GM21515 (cell line): ENCODE data around the gene OLFM2.
"Not testable (repeated sequence)": the region's sequence is repeated elsewhere in the genome, so short reads cannot be mapped to it uniquely, and the experiment has no call there.

Experiments
- ATAC-seq: cut with Tn5 transposase; IDR thresholded peaks from one replicate; pipeline ENCODE4 v1.9.1; 2021; ENCODE audit not compliant: unreplicated experiment

OLFM2 gene

DNA sequence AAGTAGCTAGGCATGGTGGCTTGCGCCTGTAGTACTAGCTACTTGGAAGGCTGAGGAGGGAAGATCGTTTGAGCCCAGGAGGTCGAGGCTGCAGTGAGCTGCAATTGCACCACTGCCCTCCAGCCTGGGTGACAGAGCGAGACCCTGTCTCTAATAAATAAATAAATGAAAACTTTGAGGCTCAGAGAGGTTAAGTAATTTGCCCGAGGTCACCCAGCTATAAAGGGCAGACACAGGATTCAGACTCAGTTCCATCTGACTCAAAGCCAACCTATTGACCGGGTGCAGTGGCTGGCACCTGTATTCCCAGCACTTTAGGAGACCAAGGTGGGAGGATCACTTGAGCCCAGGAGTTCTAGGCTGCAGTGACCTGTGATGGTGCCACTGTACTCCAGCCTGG, 7.4 kb upstream of the OLFM2 start:
- ATAC-seq: no peak

DNA sequence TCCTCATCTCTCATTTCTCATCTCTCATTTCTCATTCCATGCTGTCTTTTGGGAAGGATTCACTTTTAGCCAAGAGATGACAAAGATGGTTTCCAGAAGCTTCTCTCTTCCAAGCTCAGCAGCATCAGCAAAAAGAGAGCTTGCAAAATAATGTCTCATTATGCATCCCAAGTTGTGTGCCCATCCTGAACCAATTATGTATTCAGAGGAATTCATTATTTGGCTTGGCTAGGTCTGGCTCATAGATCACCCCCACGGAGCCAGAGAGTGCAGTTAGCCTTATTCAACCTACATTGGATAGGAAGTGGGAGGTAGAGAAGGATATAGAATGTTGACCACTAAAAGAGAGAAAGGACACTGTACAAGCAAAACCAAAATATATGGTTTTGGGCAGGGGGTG, 5.4 kb upstream of the OLFM2 start:
- no peak for ATAC-seq

DNA sequence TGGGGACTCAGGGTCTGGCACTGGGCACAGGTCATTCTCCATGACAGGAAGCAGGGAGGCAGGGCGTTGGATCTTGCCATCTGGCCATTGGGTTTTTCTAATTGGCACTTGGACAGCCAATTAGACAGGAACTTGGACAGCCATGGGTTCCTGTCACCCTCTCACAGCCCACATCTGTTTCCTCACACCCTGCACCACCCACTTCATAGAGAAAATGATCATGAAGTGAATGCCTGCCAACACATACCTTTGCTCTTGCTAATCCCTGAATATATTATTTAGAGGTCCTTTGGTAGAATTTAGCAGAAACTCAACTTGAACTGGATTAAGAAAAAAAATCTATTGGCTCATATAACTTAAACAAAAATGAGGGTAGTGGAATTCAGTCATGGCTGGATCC, 4.9 kb upstream of the OLFM2 start:
- ATAC-seq: no peak

DNA sequence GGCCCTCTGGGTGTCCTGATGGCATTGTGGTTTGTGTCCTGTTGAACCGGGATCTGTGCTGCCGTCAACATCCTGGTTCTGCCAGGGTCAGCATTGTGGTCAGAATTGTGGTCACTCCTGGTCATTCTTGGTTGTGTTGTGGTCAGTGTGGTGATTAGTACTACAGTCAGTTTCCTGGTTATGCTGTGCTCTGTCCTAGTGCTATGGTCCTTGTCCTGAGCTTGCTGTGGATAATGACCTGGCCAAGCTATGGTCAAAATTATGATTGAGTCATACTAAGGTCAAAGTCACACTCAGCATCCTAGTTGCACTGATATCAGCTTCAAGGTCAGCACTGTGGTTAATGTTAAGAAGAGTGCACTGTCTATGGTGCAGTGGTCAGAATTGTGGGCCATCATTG, 4.5 kb upstream of the OLFM2 start:
- ATAC-seq: no peak

DNA sequence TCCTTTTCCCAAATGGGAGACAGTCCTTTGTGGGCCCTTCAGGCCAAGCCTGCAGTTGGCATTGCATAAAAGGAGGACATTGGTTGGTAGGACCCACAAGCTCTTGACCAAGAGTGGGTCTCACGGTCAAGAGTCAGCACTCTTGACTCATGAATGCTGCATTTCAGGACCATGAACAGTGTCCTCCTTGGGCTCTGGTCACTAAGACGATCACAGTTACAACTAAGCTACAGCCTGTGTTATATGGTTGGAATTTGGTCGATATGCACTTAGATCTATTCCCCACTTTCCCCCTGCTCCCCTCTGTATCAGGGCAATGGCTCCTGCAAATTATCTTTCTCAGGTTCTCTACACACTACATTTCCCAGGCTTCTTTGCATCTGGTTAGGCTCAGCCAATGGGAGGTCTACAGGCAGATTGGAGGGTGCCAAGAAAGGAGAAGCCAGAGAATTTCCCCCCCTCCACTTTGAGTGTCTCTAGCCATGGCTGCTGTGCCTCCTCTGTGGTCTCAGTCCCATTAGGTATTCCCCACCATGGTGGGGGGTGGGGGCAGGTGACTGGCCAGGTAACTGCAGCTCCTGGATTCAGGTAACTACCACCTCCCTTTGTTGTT, 3.1 kb upstream of the OLFM2 start:
- no peak for ATAC-seq

DNA sequence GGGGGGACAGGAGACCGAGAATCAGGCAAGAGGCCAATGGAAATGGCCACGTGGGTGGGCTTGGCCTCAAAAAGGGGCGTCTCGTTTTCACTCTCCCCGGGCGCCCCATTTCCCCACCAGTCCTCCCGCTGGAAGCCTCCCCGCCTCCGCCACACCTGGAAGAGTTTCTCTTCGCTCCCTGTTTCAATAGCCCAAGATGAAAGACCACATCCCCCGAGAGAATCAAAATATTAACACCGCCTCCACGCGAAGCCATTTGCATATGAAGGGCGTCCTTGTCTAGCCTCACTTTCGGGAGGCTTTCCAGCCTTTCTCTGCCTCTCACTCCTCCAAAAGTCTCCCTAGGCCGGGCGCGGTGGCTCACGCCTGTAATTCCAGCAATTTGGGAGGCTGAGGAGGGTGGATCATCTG, 691 bp upstream of the OLFM2 start:
- ATAC-seq: no peak

DNA sequence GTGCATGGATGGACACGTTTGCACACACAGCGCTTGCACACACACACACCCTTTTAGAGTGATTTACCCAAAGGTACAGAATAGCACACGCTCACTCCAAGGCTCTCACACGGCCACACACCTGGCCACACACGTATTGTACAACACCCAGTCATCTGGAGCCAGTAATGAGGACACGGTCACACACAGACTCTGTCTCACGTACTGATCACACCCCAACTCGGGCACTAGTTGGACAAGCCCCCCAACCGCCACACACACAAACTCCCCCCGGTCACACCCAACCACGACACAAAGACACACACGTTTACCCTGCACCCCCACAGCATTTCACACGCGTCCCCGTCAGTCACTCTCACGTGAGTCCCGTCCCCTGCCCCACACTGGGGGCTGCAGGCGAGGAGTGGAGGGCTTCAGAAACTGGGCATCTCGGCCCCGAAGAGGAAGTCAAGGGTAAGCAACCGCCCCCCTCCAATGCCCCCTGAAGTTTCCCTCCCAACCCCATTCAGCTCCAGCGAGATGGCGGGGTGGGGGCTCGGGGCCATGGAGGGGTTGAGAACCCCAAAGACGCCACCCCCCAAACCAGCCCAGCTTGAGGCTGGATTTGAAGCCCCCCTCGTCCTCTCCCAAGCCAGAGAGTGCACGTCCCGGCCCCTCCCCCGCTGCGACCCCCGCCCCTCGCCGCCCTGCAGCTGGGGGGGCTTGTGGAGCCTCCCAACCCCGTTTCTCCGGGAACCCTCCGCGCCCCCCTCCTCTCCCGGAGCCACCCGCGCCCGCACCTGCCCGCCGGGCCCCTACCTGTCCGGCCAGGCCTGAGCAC, 599 bp downstream of the OLFM2 start:
- ATAC-seq: no peak

DNA sequence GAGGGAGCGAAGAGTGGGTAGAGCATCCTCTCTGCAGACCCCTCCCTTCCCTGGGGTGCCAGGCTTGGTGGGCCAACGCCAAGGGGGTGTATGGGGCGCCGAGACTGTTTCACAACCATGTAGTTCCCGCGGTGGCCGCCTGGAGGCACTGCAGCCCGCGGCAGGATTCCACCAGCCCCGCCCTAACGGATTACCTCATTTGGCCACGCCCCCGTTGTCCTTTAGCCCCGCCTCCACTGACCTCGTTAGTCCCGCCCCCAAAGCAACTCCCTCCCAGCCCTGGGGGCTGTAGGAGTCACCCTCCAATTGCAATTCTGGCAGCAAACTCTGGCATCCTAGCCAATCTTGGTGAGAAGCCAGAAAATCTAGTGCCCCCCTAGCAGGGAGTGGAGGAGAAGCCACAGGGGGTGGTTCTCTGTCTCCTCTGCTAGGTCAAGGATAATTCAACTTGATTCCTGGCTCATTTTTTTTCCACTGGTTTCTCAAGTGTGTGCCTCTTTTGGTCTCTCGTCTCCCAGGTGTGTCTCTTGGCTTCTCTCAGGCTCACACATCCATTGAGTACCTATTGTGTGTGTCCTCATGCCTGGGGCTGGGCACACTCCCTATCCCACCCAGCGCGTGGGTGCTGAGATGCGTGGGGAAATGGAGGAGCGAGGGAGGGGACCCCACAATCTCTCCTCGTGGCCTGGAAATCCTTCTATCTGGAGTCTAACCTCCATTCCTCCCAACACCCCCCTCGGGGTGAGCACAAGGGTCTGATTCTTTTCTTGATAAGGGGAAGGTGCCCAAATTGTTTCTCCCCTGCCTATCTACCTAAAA, 2.0 kb downstream of the OLFM2 start:
- no peak for ATAC-seq

DNA sequence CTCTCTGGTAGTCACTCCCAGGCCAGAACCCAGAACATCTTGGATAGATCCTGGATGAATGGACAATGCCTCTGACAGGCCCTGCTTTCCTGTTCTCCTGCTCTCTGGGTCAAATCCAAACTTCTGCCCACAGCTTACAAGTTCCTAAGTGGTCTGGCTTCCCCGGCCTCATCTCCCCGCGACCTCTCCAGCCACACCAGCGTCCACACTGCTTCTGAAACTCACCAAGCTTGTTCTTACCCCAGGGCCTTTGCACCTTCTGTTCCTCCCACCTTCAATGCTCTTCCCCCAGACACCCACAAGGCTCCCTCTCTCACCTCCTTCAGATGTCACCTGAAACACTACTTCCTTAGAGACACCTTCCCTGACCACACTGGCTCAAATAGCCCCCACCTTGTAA, 3.5 kb downstream of the OLFM2 start:
- ATAC-seq: no peak

DNA sequence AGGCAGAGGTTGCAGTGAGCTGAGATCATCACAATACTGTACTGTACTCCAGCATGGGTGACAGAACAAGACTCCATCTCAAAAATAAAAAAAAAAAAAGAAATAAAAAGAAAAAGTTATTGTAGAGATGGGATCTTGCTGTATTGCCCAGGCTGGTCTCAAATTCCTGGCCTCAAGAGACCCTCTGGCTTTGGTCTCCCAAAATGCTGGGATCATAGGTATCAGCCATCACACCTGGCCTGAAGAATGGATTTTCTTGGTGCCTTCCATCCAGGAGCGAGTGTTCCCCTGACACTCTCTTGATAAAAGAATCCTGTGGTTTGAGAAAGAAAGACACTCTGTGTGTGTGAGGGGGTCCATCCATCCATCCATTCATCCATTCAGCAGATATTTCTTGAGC, 4.7 kb downstream of the OLFM2 start:
- no peak for ATAC-seq

DNA sequence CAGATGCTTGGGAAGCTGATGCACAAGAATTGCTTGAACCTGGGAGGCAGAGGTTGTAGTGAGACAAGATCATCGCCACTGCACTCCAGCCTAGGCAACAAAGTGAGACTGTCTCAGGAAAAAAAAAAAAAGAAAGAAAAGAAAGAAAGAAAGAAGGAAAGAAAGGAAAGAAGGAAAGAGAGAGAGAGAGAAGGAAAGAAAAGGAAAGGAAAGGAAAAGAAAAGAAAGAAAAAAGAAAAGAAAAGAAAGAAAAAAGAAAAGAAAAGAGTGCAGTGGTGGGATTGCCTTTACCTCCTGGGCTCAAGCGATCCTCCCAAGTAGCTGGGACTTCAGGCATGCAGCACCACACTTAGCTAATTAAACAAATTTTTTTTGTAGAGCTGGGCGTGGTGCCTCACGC, 12.9 kb downstream of the OLFM2 start:
- ATAC-seq: no peak

DNA sequence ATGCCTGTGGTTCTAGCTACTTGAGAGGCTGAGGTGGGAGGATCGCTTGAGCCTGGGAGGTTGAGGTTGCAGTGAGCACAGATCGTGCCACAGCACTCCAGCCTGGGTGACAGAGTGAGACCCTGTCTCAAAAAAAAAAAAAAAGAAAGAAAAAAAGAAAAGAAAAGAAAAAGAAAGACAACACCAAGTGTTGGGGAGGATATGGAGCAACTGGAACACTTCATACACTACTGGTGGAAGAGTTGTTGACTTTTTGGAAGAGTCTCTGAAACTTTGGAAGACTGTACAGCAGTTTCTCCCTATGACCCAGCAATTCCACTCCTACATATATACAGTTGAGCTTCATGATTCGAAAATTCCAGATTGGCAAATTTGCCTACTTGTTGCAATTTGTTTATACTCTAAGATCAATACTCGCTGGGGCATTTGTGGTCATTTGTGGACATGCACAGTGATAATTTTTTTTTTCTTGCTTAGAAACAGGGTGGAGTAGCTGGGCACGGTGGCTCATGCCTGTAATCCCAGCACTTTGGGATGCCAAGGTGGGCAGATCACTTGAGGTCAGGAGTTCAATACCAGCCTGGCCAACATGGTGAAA, 13.4 kb downstream of the OLFM2 start:
- ATAC-seq: not testable (repeated sequence)

DNA sequence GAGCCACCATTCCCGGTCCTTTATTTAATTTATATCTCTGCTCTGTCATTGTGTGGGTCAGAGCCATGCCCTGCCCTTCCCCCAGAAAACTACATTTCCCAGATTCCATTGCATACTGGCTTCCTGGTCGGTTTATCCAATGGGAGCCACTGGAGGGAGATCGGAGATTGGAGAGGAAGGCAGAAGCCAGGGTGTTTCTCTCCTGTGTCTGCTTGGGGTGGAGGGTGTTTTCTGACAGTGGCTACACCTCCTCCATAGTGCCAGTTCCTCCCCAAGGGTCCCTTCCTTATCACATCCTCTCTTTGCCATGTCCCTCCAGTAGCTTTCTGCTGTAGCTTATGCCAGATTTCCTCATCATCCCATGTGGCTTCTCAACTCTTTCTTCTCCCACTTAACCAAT, 19.0 kb downstream of the OLFM2 start:
- no peak for ATAC-seq

DNA sequence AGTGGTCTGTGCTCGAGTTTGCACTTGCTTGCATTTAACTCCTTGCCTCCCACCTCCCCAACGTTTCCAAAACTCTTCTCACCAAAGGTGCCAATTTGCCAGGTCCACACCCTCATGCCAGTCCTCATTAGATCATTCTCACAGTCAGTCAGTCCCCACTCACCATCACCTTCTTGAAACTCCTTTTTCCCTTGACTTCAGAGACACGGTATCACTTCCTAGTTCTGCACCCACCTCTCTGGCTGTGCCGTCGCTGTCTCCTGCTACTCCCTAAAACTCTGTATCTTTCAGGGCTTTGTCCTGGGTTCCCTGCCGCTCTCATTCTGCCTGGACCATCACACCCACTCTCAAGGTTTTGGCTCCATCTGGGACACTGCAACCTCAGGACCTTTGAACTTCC, 19.6 kb downstream of the OLFM2 start:
- no peak for ATAC-seq

DNA sequence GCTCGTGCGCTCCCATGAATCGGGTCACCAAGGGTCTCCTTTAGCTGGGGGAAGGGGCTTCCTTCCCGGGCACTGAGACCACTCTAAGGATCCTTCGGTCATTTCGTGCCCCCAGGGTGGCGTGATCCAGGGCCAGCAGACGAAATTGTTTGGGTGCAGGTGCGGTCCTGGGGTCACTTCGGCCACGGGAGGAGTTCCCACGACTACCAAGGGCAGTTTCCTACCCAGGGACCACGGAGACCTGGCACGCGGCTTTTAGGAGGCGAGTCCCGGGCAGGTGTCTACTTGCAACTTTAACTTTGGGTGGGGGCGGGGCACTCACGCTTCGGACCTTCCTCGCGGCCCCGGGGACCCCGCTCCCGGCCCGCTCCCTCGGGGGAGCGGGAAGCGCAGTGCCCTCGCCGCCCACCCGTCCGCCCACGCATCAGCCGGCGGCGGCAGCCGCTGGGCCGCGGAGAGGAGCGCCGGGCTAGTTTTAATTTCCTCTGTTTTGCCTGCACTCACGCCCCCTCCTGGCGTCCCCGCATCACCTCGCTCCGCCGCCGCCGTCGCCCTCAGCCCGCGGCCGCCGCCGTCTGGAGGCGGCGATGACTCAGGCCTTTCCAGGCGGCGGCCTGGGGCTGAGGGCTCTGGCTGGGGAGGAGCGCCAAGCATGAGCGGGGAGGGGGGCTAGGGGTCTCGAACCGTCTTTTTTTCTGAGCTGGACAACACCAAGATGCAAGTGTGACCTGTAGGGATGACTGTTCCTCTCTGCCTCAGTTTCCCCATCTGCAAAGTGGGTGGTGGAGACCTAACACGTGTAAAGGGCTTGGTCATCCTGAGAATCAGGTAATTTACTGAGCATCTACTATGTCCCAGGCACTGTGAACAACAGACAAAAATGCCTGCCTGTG, 21.8 kb downstream of the OLFM2 start:
- no peak for ATAC-seq

DNA sequence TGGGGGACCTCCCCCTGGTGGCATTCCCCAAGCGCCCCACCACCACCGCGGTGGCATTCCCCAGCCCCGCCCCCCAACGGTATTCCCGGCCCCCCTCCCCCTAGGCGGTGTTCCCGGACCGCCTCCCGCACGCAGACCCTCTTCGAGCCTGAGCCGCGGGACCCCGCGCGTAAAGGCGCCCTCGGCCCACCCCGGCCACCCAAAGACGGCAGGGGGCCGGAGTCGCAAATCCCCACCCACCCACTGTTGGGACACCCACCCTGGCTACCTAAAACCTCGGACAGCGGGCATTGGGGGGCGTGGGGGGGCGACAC, 22.4 kb downstream of the OLFM2 start:
- no peak for ATAC-seq

DNA sequence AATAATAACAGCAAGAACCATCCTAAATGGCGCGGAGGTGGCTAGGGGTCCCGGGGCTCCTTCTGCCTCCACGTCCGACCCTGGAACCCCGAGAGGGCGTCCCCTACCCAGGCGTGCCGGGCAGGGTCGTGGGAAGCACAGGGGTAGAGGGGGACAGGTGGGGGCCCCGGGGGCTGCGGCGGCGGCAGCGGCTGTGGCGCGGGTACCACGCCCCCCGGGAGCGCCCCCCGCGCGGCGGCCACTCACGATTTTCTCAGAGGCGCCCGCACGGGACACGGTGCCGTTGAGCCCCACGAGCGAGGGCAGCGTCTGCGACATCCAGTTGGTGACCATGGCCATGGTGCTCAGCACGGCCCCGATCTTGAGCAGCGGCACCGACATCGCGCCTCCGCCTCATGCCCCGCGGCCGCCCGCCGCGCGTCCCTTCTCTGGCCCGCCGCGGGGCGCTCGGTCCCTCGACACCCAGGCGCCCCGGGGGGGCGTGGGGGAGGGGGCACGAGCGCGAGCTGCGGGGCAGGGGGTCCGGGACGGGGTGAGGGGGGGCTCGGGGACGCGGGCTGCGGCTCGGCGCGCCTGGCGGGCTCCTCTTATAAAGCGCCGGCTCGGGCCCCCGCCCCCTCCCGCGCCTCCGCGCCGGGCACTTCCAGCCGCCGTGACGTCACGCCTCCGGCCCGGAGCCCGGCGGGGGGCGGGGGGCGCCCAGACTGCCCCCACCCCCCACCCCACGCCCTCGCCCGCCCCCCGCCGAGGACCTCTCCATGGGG, 22.9 kb downstream of the OLFM2 start:
- ATAC-seq: no peak

DNA sequence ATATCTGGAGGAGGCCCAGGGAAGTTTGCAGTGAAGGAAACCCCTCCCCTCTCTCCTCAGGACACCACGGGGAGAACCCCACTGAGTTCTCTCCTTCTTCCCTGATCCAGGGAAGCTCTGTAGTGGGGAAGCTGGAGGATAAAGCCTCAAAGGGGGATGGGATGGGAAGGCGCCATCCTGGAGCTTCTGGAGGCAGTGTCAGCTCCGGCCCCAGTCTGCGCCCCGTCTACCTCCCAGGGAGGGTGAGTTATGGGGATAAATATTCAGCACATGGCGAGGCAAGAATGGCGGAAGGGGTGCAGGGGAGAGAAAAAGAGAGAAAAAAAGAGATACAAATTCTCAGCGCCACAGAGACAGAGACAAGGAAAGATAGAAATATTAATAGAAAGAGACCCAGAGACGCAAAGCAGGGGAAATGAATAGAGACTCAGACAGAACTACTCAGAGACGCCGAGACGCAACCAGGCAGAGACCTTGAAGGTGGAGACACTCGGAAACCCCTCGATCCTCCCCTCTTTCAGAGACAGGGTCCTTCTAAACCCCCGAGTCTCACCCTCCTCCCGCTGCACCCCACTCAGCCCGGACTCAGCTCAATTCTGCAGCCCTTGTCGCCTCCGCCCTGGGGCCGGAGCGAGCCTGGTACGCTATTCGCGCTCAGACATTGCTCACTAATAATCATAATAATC, 23.6 kb downstream of the OLFM2 start:
- no peak for ATAC-seq

DNA sequence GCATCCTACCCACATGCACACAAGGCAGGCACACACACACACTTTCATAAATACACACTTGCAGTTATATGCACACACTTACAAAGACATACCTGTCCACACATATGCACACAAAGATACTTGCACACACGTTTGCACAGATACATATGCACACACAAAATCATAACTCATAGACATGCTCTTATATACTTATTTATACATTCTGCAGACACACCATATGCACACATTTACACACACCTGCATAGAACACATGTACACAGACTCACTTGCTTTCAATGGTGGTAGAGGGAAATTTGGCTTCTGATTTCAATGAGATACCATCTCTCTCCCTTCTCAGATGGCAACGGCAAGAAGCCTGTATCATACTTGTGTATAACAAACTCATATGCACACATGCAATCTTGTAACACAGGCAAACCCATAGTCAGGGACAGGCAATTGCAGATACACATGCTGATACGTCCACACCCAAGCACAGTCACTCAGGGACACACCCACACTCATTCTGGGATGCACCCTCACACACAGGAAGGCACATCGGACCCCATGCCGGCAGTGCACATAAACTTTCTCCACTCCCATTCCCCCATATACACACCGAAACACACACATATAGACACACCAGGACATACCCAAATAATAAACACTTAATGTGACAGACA, 24.7 kb downstream of the OLFM2 start:
- no peak for ATAC-seq
